ENCODE data around the gene PTGES3.

DNA sequence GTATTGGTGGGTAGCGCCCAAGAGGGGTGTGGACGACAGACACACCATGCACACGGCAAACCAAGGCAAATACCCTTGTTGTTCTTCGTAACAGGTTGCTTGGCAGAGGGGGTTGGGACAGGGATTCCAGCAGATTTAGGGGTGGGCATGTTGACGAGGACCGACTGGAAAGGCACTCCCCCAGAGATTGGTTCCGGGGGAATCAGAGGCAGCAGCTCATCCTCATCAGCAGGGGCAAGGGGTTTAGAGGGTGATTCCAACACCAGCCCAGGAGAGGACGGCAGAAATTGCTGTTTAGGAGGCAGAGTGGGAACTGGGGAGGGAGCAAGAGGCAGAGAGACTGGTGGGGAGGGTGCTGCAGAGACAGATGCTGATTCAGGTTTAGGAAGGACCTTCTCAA lies 27.7 kb upstream of the PTGES3 start:
- no peak for TF ChIP-seq YY1 (IDR thresholded peaks at IDR 0.05)
- TF ChIP-seq, protein P1, sequence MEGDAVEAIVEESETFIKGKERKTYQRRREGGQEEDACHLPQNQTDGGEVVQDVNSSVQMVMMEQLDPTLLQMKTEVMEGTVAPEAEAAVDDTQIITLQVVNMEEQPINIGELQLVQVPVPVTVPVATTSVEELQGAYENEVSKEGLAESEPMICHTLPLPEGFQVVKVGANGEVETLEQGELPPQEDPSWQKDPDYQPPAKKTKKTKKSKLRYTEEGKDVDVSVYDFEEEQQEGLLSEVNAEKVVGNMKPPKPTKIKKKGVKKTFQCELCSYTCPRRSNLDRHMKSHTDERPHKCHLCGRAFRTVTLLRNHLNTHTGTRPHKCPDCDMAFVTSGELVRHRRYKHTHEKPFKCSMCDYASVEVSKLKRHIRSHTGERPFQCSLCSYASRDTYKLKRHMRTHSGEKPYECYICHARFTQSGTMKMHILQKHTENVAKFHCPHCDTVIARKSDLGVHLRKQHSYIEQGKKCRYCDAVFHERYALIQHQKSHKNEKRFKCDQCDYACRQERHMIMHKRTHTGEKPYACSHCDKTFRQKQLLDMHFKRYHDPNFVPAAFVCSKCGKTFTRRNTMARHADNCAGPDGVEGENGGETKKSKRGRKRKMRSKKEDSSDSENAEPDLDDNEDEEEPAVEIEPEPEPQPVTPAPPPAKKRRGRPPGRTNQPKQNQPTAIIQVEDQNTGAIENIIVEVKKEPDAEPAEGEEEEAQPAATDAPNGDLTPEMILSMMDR (IDR thresholded peaks at IDR 0.05; ENCODE audit: low read depth, low read length, missing input control): no peak
- TF ChIP-seq, protein P2, sequence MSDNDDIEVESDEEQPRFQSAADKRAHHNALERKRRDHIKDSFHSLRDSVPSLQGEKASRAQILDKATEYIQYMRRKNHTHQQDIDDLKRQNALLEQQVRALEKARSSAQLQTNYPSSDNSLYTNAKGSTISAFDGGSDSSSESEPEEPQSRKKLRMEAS (IDR thresholded peaks at IDR 0.05): no peak

Measured in liver (tissue), 2 donors.